ENCODE data around the gene ABHD17C.

DNA sequence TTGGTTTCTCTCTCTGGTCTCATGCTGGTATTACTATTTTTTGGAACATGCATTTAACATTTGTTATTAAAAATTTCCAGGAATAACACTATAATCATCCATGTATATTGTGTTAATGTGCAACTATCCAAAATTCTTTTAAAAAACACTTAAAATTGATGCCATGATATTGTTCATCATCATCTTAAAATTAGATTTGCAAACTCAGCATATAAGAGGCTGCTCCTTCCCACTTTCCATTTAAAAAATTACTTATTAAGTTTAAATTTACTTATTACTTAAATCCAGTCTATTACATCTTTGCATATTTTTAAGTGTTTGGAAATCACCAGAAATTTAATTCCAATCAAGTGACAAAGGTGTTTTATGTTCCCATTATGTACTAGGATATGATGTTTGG, 5.8 kb upstream of the ABHD17C start:
- TF ChIP-seq, protein P1, sequence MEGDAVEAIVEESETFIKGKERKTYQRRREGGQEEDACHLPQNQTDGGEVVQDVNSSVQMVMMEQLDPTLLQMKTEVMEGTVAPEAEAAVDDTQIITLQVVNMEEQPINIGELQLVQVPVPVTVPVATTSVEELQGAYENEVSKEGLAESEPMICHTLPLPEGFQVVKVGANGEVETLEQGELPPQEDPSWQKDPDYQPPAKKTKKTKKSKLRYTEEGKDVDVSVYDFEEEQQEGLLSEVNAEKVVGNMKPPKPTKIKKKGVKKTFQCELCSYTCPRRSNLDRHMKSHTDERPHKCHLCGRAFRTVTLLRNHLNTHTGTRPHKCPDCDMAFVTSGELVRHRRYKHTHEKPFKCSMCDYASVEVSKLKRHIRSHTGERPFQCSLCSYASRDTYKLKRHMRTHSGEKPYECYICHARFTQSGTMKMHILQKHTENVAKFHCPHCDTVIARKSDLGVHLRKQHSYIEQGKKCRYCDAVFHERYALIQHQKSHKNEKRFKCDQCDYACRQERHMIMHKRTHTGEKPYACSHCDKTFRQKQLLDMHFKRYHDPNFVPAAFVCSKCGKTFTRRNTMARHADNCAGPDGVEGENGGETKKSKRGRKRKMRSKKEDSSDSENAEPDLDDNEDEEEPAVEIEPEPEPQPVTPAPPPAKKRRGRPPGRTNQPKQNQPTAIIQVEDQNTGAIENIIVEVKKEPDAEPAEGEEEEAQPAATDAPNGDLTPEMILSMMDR (IDR thresholded peaks at IDR 0.05): no peak
- TF ChIP-seq CEBPB (IDR thresholded peaks at IDR 0.05) (no peak), NPAS2 (CRISPR knock-in tag; IDR thresholded peaks at IDR 0.05; ENCODE audit: borderline replicate concordance) (no peak), CHD2 (IDR thresholded peaks at IDR 0.05; ENCODE audit: low read length, partially characterized antibody) (no peak), CHD4 (IDR thresholded peaks at IDR 0.05; ENCODE audit: borderline replicate concordance) (no peak), RFX5 (IDR thresholded peaks at IDR 0.05) (no peak), POLR2A (IDR thresholded peaks at IDR 0.05; ENCODE audit: low read length) (no peak), CBX8 (IDR thresholded peaks at IDR 0.05) (no peak)
- TF ChIP-seq, protein P2, sequence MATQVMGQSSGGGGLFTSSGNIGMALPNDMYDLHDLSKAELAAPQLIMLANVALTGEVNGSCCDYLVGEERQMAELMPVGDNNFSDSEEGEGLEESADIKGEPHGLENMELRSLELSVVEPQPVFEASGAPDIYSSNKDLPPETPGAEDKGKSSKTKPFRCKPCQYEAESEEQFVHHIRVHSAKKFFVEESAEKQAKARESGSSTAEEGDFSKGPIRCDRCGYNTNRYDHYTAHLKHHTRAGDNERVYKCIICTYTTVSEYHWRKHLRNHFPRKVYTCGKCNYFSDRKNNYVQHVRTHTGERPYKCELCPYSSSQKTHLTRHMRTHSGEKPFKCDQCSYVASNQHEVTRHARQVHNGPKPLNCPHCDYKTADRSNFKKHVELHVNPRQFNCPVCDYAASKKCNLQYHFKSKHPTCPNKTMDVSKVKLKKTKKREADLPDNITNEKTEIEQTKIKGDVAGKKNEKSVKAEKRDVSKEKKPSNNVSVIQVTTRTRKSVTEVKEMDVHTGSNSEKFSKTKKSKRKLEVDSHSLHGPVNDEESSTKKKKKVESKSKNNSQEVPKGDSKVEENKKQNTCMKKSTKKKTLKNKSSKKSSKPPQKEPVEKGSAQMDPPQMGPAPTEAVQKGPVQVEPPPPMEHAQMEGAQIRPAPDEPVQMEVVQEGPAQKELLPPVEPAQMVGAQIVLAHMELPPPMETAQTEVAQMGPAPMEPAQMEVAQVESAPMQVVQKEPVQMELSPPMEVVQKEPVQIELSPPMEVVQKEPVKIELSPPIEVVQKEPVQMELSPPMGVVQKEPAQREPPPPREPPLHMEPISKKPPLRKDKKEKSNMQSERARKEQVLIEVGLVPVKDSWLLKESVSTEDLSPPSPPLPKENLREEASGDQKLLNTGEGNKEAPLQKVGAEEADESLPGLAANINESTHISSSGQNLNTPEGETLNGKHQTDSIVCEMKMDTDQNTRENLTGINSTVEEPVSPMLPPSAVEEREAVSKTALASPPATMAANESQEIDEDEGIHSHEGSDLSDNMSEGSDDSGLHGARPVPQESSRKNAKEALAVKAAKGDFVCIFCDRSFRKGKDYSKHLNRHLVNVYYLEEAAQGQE (IDR thresholded peaks at IDR 0.05): no peak

All from A549 (cell line).